LNCaP clone FGC (cell line): ENCODE results near the gene TRMT6.

Experiments
- DNase-seq: peaks from one replicate; pipeline ENCODE4 v3.0.0-alpha.2; 2011; ENCODE audit warnings: low read depth
- H3K4me3 ChIP-seq: 2 replicates; pipeline ENCODE4 v1.5.1; 2011; ENCODE audit warnings: mild to moderate bottlenecking, low read depth, low read length, control low read depth
- TF ChIP-seq, protein P1 (sequence below): IDR thresholded peaks from 2 replicates; pipeline ENCODE4 v1.5.1; 2012; ENCODE audit warnings: mild to moderate bottlenecking; ENCODE audit not compliant: control insufficient read depth, insufficient read depth; ENCODE audit errors: extremely low read depth

Gene TRMT6

GRCh38 chr20:5933802-5934436, 16.4 kb downstream of the TRMT6 start:
- TF ChIP-seq, protein P1, sequence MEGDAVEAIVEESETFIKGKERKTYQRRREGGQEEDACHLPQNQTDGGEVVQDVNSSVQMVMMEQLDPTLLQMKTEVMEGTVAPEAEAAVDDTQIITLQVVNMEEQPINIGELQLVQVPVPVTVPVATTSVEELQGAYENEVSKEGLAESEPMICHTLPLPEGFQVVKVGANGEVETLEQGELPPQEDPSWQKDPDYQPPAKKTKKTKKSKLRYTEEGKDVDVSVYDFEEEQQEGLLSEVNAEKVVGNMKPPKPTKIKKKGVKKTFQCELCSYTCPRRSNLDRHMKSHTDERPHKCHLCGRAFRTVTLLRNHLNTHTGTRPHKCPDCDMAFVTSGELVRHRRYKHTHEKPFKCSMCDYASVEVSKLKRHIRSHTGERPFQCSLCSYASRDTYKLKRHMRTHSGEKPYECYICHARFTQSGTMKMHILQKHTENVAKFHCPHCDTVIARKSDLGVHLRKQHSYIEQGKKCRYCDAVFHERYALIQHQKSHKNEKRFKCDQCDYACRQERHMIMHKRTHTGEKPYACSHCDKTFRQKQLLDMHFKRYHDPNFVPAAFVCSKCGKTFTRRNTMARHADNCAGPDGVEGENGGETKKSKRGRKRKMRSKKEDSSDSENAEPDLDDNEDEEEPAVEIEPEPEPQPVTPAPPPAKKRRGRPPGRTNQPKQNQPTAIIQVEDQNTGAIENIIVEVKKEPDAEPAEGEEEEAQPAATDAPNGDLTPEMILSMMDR = peak; percentile 74
- no peak overlapping the region for H3K4me3 ChIP-seq
- DNase-seq = no peak

DNA sequence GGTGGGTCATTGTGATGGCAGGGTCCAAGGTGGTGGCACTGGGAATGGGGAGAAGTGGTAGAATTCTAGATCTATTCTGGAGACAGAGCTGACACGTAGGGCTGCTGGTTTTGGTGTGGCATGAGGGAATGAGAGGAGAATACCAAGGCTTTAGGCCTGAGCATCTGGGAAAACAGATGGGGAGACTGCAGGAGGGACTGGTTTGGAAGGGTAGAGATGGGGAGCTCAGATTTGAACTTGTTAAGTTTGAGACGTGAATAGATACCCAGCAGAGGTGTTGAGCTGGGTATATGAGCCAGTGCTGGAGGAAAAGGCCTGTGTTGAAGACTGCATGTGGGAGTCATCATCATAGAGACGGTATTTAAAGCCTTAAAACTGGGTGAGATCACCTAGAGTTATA, 17.5 kb downstream of the TRMT6 start:
- no peak for DNase-seq
- TF ChIP-seq, protein P1 = no peak
- no peak overlapping the region for H3K4me3 ChIP-seq

DNA sequence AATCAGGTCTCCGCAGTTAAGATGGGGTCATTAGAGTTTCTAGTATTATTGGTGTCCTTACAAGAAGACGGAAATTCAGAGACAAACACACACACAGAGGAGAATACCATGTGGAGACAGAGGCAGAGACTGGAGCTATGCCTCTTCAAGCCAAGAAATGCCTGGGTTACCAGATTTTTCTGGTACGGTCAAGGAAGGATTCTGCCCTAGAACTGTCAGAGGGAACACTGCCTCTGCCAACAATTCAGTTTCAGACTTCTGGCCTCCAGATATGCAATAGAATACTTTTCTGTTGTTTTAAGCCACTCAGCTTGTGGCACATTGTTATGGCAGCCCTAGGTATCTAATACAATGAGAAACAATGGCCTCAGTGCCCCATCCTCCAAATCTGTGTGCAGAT, 18.9 kb downstream of the TRMT6 start:
- TF ChIP-seq, protein P1 = no peak
- H3K4me3 ChIP-seq = no peak overlapping the region
- DNase-seq = no peak

DNA sequence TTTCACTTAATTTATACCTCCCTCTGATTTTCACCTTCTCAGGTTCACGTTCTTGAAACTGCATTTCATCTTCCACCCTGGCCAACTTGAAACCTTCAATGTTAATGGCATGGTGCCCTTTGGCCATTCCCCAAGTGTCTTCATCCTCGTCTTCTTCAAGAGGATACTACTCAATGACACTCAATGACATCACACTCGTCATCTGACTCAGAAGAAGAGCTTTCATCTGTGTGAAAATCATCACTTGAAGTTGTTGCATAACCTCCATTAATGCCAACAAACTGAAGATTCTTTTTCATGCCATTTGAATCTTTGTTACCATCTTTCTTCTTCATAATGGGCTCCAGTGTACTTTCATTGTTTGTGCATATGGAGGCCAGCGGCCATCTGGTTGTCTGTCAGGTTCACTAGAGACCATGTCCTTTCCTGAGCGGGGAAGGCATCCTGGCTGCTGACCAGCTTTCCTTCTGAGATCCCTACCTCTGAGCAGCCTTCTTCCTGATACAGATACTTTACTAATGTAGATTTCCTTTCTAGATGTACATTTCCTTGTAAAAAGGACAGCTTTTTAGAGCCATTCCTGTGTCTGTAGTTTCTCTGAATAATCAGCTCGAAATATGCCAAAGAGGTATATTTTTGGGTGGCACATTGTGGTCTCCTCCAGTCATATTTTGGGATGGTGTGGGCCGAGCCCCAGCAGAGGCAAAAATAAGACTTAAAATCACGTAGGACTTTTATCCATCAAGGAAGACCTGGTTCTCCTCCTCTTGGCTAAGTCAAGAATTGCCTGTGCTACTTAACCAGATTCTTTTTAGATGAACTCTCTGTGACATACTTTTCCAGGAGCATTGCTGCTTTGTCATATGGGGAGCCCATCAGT, 21.3 kb downstream of the TRMT6 start:
- no peak for DNase-seq
- H3K4me3 ChIP-seq = no peak overlapping the region
- TF ChIP-seq, protein P1 = no peak

DNA sequence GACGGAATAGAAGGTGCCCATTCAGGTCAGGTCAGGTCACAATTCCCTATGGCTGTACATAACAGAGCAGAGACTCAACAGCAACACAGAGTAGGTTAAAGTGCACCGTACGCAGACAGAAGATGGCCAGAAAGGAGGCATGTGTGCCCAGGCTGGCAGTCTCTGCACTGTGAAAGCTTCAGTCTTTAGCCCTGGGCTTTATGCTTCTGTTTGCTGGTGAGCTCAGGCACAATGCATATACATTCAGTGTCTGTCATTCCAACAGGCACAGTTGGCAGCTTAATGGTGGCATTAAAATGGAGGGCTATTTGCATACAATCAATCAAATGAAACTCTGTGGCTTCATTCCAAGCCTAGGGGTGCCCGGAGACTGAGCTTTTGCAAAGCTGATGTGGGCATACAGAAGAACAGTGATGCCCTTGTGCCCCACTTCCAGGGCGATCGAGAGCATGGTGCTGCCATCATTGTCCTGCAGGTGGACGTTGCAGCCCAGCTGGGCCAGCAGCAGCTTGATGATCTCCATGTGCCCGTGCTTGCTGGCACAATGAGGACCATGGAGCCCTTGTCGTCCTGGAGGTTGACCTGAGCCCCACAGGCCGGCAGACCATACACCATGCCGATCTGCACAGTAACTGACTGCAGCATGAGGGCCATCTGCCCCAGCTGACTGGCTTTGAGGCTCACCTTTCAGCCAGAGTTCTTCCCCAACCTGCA, 22.4 kb downstream of the TRMT6 start:
- no peak for DNase-seq
- TF ChIP-seq, protein P1 = no peak
- H3K4me3 ChIP-seq = no peak overlapping the region

DNA sequence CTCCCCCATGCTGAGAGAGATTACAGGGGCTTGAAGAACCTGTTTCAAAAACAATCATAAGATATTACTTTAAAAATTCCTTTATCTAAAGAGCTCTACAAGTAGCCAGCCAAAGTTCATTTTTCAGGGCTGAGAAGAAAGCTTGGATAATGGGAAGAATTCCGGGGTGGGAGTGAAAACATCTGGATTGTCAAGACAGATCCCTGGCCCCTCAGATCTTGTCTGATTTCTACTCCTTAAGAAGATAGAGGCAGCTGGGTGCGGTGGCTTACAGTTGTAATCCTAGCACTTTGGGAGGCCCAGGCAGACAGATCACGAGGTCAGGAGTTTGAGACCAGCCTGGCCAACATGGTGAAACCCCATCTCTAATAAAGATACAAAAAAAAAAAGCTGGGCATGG, 24.8 kb downstream of the TRMT6 start:
- TF ChIP-seq, protein P1 = no peak
- H3K4me3 ChIP-seq = no peak overlapping the region
- no peak for DNase-seq
